ENCODE measurements around the gene GALNT18.

Gene GALNT18

GRCh38 chr11:11563200-11563975 lies 58.4 kb downstream of the GALNT18 start:
- DNase-seq: no peak

GRCh38 chr11:11561991-11562390 lies 59.8 kb downstream of the GALNT18 start:
- DNase-seq: no peak

GRCh38 chr11:11558826-11559225 lies 63.0 kb downstream of the GALNT18 start:
- DNase-seq: no peak

- no peak for DNase-seq
Observed at GRCh38 chr11:11558396-11558795, 63.4 kb downstream of the GALNT18 start.

GRCh38 chr11:11555208-11555607 lies 66.6 kb downstream of the GALNT18 start:
- no peak for DNase-seq

- DNase-seq: no peak
Observed at GRCh38 chr11:11553573-11553972, 68.2 kb downstream of the GALNT18 start.

- DNase-seq: no peak
Observed at GRCh38 chr11:11552529-11553087, 69.2 kb downstream of the GALNT18 start.

GRCh38 chr11:11550534-11550933 lies 71.3 kb downstream of the GALNT18 start:
- no peak for DNase-seq

GRCh38 chr11:11545285-11546275 lies 76.2 kb downstream of the GALNT18 start:
- no peak for DNase-seq

- DNase-seq: no peak
Observed at GRCh38 chr11:11543656-11544055, 78.1 kb downstream of the GALNT18 start.

- DNase-seq: no peak
Observed at GRCh38 chr11:11540157-11540556, 81.6 kb downstream of the GALNT18 start.

- DNase-seq: no peak
Observed at GRCh38 chr11:11538277-11538960, 83.4 kb downstream of the GALNT18 start.

- DNase-seq: no peak
Observed at GRCh38 chr11:11537871-11538270, 83.9 kb downstream of the GALNT18 start.

GRCh38 chr11:11537372-11537771 lies 84.4 kb downstream of the GALNT18 start:
- DNase-seq: no peak

- DNase-seq: no peak
Observed at GRCh38 chr11:11536650-11537049, 85.2 kb downstream of the GALNT18 start.

GRCh38 chr11:11535611-11536010 lies 86.2 kb downstream of the GALNT18 start:
- no peak for DNase-seq

- no peak for DNase-seq
Observed at GRCh38 chr11:11534981-11535380, 86.8 kb downstream of the GALNT18 start.

GRCh38 chr11:11533751-11534150 lies 88.1 kb downstream of the GALNT18 start:
- DNase-seq: no peak

GRCh38 chr11:11533057-11533456 lies 88.7 kb downstream of the GALNT18 start:
- DNase-seq: no peak

GRCh38 chr11:11532574-11532973 lies 89.2 kb downstream of the GALNT18 start:
- no peak for DNase-seq

- DNase-seq: no peak
Observed at GRCh38 chr11:11531131-11531908, 90.5 kb downstream of the GALNT18 start.

- no peak for DNase-seq
Observed at GRCh38 chr11:11528986-11529385, 92.8 kb downstream of the GALNT18 start.

Data from EL (cell line).